ENCODE data around the gene GYG1.

Gene GYG1

DNA sequence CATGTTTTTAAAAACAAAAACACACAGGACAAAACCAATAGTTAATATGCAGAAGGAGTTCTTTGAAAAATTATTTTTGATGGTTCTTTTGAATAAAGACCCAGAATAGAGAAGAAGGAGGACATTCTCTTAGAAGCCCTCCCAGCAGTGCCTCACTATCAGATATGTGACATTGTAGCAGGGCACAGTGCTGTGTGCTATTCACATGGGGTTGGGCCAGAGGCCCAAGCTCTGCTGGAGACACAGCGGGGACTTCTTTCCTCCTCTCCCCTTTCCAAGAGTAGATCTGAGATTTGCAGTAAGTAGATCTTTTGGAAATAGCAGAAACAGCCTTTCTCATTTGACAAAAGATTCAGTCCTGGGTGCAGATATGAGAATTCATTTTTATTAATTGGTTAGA, 6.3 kb downstream of the GYG1 start:
- TF ChIP-seq, protein P1, sequence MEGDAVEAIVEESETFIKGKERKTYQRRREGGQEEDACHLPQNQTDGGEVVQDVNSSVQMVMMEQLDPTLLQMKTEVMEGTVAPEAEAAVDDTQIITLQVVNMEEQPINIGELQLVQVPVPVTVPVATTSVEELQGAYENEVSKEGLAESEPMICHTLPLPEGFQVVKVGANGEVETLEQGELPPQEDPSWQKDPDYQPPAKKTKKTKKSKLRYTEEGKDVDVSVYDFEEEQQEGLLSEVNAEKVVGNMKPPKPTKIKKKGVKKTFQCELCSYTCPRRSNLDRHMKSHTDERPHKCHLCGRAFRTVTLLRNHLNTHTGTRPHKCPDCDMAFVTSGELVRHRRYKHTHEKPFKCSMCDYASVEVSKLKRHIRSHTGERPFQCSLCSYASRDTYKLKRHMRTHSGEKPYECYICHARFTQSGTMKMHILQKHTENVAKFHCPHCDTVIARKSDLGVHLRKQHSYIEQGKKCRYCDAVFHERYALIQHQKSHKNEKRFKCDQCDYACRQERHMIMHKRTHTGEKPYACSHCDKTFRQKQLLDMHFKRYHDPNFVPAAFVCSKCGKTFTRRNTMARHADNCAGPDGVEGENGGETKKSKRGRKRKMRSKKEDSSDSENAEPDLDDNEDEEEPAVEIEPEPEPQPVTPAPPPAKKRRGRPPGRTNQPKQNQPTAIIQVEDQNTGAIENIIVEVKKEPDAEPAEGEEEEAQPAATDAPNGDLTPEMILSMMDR (IDR thresholded peaks at IDR 0.05; ENCODE audit: low read depth, low read length, missing control alignments): no peak
- no peak overlapping the region for H3K4me3 ChIP-seq (ENCODE audit: low read depth, low read length)
- no peak for DNase-seq (ENCODE audit: low read depth)
- in situ Hi-C loops (cut with HindIII; ENCODE audit: low sequenced_read_pairs): no loop called here

DNA sequence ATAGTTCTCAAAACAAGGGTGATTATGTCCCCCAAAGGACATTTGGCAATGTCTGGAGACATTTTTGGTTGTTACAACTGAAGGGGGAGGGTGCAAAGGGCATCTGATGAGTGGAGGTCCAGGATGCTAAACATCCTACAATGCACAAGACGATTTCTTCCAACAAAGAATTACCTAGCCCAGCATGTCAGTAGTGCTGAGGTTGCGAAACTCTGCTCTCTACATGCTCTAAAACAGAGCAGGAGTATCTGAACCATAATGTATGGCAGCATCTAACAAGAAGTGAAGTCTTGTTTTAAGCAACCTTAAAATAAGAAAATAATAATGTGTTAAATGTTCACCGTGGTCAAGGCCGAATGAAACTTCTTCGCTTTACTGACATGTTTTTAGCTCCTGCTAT, 7.0 kb downstream of the GYG1 start:
- no peak for DNase-seq (ENCODE audit: low read depth)
- in situ Hi-C loops (cut with HindIII; ENCODE audit: low sequenced_read_pairs): no loop called here
- TF ChIP-seq, protein P1 (IDR thresholded peaks at IDR 0.05; ENCODE audit: low read depth, low read length, missing control alignments): no peak
- H3K4me3 ChIP-seq (ENCODE audit: low read depth, low read length): no peak overlapping the region

DNA sequence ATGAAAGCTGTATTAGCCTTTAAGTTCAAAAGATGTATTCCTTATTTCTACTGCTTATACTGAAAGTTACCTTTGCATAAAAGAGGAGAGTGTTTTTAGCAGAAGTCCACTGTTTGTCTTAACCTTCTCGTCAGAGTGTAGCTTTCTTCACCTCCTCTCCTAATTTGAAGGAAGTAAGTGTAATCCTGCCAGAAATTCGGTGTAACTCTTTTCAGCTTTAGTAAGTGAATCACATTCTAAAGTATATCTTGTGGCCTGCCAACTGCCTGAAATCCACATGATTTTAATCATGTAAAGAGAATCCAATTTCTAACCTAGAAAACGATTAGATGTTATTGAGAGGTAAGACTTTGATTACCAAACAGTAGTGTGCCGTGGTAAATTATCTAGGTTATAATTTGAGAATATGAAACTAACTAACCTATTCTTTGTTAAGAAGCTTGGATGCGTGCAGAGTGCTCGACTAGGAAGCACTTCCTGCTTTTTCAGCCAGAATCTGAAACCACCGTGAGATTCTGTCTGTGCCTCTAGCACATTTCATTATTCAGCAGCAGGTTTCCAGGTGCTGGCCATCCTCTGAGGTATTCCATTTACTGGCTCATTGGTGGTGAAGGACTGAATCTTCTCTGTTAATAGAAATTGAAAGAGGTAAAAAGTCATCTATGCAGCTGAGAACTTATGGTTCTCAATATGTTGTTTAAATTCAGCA, 7.5 kb downstream of the GYG1 start:
- no peak for DNase-seq (ENCODE audit: low read depth)
- in situ Hi-C loops (cut with HindIII; ENCODE audit: low sequenced_read_pairs): no loop called here
- no peak overlapping the region for H3K4me3 ChIP-seq (ENCODE audit: low read depth, low read length)
- TF ChIP-seq, protein P1 (IDR thresholded peaks at IDR 0.05; ENCODE audit: low read depth, low read length, missing control alignments): no peak

DNA sequence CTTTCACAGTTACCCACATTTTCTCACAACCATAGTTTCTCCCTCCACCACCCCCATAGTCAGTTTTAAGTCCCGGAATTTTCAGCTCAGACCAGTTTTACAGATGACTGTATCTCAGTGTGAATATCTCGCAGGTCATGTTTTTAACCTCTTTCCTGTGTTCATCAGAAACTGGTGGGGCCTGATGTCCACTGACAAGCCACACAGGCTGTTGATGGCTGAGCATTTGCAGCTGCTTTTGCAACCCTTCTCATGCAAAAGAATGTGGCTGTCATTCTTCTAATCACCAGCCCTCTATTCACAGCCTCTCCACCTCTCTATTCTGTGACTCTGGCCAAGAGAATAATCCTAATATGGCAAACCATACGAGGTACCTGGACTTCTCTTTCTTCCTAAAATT, 8.5 kb downstream of the GYG1 start:
- TF ChIP-seq, protein P1 (IDR thresholded peaks at IDR 0.05; ENCODE audit: low read depth, low read length, missing control alignments): no peak
- in situ Hi-C loops (cut with HindIII; ENCODE audit: low sequenced_read_pairs): no loop called here
- H3K4me3 ChIP-seq (ENCODE audit: low read depth, low read length): no peak overlapping the region

DNA sequence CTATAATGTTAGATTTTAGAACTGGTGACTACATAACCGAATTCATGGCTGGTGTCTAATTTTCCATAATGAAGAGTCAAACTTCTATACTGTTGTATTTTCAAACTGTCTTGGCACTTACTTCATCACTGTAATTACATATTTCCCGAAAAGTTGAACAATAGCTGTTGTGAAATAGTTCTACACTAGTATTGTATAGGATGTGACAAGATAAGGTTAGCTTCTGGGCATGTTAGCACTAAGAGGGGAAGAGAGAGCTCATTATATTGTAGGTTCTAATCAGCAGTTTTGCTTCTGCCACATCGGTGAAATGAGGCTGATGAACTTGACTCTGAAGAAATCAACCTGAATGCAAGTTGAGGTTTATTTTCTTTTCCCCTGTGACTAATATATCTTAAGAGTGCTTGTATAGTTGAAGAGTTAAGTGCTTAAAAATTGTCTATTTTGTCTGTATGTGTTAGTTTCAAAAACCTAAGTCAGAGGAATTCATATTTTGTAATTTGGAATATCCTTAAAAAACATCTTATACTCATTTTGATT, 8.9 kb downstream of the GYG1 start:
- DNase-seq (ENCODE audit: low read depth): no peak
- TF ChIP-seq, protein P1 (IDR thresholded peaks at IDR 0.05; ENCODE audit: low read depth, low read length, missing control alignments): no peak
- no peak overlapping the region for H3K4me3 ChIP-seq (ENCODE audit: low read depth, low read length)
- in situ Hi-C loops (cut with HindIII; ENCODE audit: low sequenced_read_pairs): no loop called here

More for the DNA sequence above, 8.5 kb downstream of the GYG1 start:
- DNase-seq (ENCODE audit: low read depth): no peak

DNA sequence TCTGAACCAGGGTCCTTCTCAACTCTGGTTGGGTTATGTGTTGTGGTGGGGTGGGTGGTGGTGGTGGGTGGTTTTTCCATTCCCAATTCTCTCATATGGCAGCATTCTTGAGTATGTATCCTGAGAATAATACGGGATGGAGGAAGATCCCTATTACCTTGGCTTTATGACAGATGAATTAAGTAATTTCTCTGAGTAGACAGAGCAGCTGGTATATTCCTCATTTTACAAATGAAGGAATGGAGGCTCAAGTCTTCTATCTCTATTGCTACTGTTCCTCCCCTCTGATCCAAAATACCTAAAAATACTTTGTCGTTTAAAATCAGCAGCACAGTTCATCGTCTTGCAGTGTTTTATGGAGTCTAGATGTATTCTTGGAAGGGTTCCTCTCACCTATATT, 10.4 kb downstream of the GYG1 start:
- in situ Hi-C loops (cut with HindIII; ENCODE audit: low sequenced_read_pairs): no loop called here
- TF ChIP-seq, protein P1 (IDR thresholded peaks at IDR 0.05; ENCODE audit: low read depth, low read length, missing control alignments): no peak
- no peak for DNase-seq (ENCODE audit: low read depth)
- no peak overlapping the region for H3K4me3 ChIP-seq (ENCODE audit: low read depth, low read length)

Measured in astrocyte of the cerebellum (primary cell).